Gastrocnemius medialis (tissue), 4 donors: ENCODE results near the gene OXCT1.

Experiments
- CTCF ChIP-seq, 5 experiments: fragments of 450-650 bp in 3 of 5; fragments of 200-600 bp in 2 of 5; sonication (generic) in 2 of 5; IDR thresholded peaks in 4 of 5; conservative IDR thresholded peaks in 1 of 5; 1 replicate in 4 of 5; 2 replicates in 1 of 5; pipeline ENCODE4 v1.5.1; 2016 to 2019; ENCODE audit warnings: antibody characterized with exemption in 5 of 5, mild to moderate bottlenecking in 3 of 5, moderate library complexity in 3 of 5
- POLR2A ChIP-seq, 2 donors: fragments of 450-650 bp; IDR thresholded peaks; one replicate each; pipeline ENCODE4 v1.6.1; 2017; ENCODE audit warnings: antibody characterized with exemption in 2 of 2, mild to moderate bottlenecking in 2 of 2, moderate library complexity in 2 of 2

DNA sequence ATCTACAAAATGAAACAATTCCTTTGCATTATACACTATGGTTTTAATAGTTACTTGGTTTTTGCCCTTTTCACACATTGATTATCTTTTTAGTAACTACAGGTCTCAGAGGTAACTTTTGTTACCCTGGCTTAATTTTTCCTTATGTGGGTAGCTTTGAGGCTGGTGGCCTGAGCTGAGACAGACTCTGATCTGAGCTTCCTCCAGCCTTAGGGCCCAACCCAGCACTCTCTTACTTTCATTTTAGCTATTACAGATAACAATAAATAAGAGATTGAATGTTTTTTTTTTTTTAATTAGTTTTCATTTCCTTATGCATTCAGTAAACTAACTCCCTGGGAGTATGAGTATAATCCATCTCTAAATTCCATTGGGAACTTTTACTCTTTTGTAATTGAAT is 15.1 kb upstream of the OXCT1 start:
- TF ChIP-seq CTCF (IDR thresholded peaks at IDR 0.05 in 4 of 5, conservative IDR thresholded peaks at IDR 0.05 in 1 of 5) (no peak), POLR2A (IDR thresholded peaks at IDR 0.05) (no peak)
